Measurements from ENCODE around the gene OR10G6. TPM values are rescaled to one million over a fixed set of nuclear protein-coding genes. Genes with fewer than 3 reads are reported as not detected.
"Not testable (repeated sequence)": the region's sequence is repeated elsewhere in the genome, so short reads cannot be mapped to it uniquely, and the experiment has no call there.

OR10G6 gene
- polyA plus RNA-seq (ENCODE audit: insufficient read length), result not detected

GRCh38 chr11:123995119-123995518 is at the start of gene OR10G6:
Gene OR10G6 (minus strand): TSS chr11:123995161. CDS start chr11:123995161, 0 bp downstream.
- no peak for DNase-seq

DNA sequence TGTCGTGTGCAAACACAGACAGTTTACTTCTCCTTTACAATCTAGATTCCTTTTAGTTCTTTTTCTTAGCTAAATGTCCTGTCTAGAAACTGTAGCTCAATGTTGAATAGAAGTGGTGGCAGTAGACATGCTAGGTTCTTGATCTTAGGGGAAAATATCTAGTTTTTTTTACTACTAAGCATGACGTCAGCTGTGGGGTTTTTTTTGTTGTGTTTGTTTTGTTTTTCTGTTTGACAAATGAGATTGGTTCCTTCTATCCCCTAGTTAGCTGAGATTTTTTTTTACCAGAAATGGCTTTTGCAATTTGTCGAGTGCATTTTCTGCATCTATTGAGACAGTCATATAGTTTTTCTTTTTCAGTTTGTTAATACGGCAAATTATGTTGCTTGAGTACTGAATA is 48.5 kb upstream of the OR10G6 start:
- DNase-seq, result no peak

DNA sequence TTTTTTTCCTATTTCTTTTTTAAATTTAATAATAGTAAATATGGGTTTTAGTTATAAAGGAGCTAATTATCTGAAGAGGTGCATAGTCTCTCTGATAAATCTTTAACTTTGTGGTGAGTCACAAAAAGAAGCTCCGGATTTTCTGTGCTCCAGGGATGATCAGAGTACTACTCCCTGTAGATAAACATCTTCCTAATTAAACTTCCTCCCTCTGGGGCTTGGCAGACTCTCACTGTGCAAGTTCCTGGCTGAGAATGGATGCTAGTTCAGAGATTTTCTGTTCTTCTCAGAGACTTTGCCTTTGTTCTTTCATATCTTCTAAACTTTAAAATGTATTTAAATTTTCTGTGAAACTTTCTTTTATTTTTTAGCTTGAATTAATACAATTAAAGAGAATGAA is 46.3 kb upstream of the OR10G6 start, which contains the start of gene OR10G7:
OR10G7 (minus strand) TSS at position 72 of the 400 bp plus-strand sequence. CDS start 2,324 bp downstream, outside the sequence.
- DNase-seq, result no peak

DNA sequence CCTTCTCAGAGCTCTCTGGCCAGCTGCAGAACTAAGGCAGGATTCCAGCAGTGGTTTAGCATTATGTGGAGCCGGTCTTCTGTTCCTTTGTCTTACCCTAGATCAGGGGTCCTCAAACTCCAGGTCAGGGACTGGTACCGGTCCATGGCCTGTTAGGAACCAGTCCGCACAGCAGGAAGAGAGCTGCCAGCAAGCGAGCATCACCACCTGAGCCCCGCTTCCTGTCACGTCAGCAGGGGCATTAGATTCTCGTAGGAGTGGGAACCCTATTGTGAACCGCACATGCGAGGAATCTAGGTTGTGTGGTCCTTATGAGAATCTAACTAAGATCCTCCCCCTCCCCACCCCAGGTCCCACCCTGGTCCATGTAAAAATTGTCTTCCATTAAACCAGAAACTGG is 44.6 kb upstream of the OR10G6 start:
- no peak for DNase-seq

GRCh38 chr11:124036666-124037065 is 41.7 kb upstream of the OR10G6 start:
- DNase-seq, result peak; percentile 2

GRCh38 chr11:124026498-124026897 is 31.5 kb upstream of the OR10G6 start, which contains the start of gene OR10G8:
Gene OR10G8 (plus strand): TSS chr11:124026798. CDS start chr11:124029623, 2,825 bp downstream.
- DNase-seq, result no peak

GRCh38 chr11:124015837-124016236 is 20.9 kb upstream of the OR10G6 start:
- DNase-seq, result not testable (repeated sequence)

DNA sequence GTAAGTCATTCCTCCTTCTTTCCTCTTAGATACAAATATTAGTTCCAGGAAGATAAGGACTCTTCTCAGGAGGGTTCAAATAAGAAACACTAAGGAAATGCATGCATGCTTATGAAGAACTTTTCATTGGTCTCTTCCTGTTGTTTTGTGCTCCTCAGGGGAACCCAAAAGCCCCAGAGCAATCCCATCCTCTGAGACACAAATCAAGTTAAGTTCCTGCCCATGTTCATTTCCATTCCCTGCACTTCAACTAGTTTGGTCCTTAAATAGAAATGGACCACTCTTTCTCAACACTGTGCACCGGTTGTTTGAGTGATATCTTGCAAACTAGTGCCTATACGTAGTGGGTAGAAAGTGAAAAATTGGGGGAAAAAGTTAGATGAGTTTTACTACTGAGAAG is 17.7 kb upstream of the OR10G6 start, which contains the start of gene OR10G4:
OR10G4 (plus strand) TSS at position 301 of the 400 bp plus-strand sequence. CDS start 2,578 bp downstream, outside the sequence.
- no peak for DNase-seq

DNA sequence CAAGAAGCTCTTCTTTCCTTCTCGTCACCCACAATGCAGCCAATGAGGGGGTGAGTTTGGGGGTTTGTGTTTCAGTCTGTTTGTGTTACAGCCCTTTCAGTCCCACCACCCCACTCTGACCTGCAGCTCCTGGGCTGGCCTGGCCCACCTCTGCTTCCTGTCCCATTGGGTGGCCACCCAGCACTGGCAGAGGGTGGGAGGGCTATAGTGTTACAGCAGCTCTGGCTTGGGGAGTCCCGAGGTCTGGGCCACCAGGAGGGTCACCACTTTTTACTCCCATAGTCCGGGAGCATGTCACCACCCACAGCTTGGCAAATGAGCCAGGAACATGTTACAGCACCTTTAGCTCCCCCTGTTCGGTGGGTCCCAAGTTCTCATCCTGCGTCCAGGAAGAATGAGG is 15.7 kb downstream of the OR10G6 start:
- no peak for DNase-seq

GRCh38 chr11:123977731-123978347 is 17.1 kb downstream of the OR10G6 start, which contains the start of gene OR10S1:
Gene OR10S1 (minus strand): TSS chr11:123977781. CDS start chr11:123977664, 117 bp downstream.
- no peak for DNase-seq

- DNase-seq, result no peak
Observed at GRCh38 chr11:123976770-123977560, 18.0 kb downstream of the OR10G6 start.

DNA sequence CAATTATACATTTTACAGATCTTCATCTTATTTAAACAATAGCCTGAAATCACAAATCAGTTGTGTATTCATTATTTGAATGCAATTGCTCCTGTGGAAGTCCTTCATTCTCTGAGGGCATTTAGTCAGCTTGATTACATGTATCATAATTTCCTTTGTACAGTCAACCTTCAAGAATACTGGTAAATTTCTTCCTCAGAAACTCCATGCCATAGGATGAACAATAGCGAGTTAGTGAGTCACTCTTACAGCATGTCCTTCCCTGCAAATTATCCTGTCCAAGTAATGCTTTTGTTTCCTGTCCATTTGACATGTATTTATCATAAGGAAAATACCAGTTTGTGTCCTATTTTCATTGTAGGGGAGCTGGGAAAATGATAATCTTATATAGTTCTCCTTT is 21.1 kb downstream of the OR10G6 start:
- DNase-seq, result no peak

DNA sequence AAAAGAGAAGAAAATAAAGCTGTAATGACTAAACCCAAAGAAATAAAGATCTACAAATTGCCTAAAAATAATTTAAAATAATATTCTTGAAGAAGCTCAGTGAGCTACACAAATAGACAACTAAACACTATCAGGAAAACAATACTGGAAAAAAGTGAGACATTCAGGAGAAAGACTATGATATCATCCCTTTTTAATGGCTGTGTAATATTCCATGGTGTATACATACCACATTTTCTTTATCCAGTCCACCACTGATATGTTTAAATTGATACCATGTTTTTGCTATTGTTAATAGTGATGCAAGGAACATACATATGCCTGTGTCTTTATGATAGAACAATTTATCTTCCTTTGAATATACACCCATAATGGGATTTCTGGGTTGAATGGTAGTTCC is 38.2 kb downstream of the OR10G6 start:
- no peak for DNase-seq

GRCh38 chr11:123945132-123945531 is 49.8 kb downstream of the OR10G6 start:
- DNase-seq, result no peak

Other genes starting within 250 kb of the OR10G6 start
- gene OR6X1, start 240.6 kb downstream of the OR10G6 start, polyA plus RNA-seq (ENCODE audit: insufficient read length), result not detected
- gene OR6M1, start 188.8 kb downstream of the OR10G6 start, polyA plus RNA-seq (ENCODE audit: insufficient read length), result not detected
- gene TMEM225, start 109.5 kb downstream of the OR10G6 start, polyA plus RNA-seq (ENCODE audit: insufficient read length), result not detected
- 0.18 TPM for gene OR8D4, start 93.0 kb downstream of the OR10G6 start, polyA plus RNA-seq (ENCODE audit: insufficient read length)
- not detected for gene OR4D5, start 55.5 kb downstream of the OR10G6 start, polyA plus RNA-seq (ENCODE audit: insufficient read length)
- not detected for gene OR6T1, start 51.3 kb downstream of the OR10G6 start, polyA plus RNA-seq (ENCODE audit: insufficient read length)
- gene OR10S1, start 17.4 kb downstream of the OR10G6 start, polyA plus RNA-seq (ENCODE audit: insufficient read length), result not detected
- not detected for gene OR10G4, start 17.8 kb upstream of the OR10G6 start, polyA plus RNA-seq (ENCODE audit: insufficient read length)
- not detected for gene OR10G9, start 27.9 kb upstream of the OR10G6 start, polyA plus RNA-seq (ENCODE audit: insufficient read length)
- gene OR10G8, start 31.6 kb upstream of the OR10G6 start, polyA plus RNA-seq (ENCODE audit: insufficient read length), result not detected
- gene OR10G7, start 46.2 kb upstream of the OR10G6 start, polyA plus RNA-seq (ENCODE audit: insufficient read length), result not detected
- 101 TPM for gene VWA5A, start 120.3 kb upstream of the OR10G6 start, polyA plus RNA-seq (ENCODE audit: insufficient read length)
- gene OR10D3, start 188.2 kb upstream of the OR10G6 start, polyA plus RNA-seq (ENCODE audit: insufficient read length), result not detected
- gene OR8G1, start 245.9 kb upstream of the OR10G6 start, polyA plus RNA-seq (ENCODE audit: insufficient read length), result not detected